Nephron (organoid): ENCODE data around the gene GDPD1.

Experiments
- H3K27ac Mint-ChIP-seq, 3 experiments: 2 replicates each; pipeline ENCODE4 v1.8.0; 2020; ENCODE audit warnings: mixed read lengths in 3 of 3, mild to moderate bottlenecking in 2 of 3, moderate library complexity in 1 of 3
- H3K27me3 Mint-ChIP-seq: 2 replicates; pipeline ENCODE4 v1.8.0; 2021; ENCODE audit warnings: low read depth, mild to moderate bottlenecking, moderate library complexity, mixed read lengths
- H3K36me3 Mint-ChIP-seq: 2 replicates; pipeline ENCODE4 v1.8.0; 2020; ENCODE audit warnings: low read depth, mixed read lengths
- H3K4me1 Mint-ChIP-seq: 2 replicates; pipeline ENCODE4 v1.8.0; 2020; ENCODE audit warnings: mixed read lengths
- H3K4me3 Mint-ChIP-seq, 3 experiments: 2 replicates each; pipeline ENCODE4 v1.8.0; 2020; ENCODE audit warnings: mild to moderate bottlenecking in 3 of 3, mixed read lengths in 3 of 3, moderate library complexity in 2 of 3
- H3K9me3 Mint-ChIP-seq: 2 replicates; pipeline ENCODE4 v1.8.0; 2020; ENCODE audit warnings: mixed read lengths
- TF ChIP-seq, protein P1 (sequence below), 3 experiments: fragments of 200-600 bp; sonication (generic); IDR thresholded peaks; one replicate each; pipeline ENCODE4 v1.5.0; 2021; ENCODE audit warnings: antibody characterized with exemption in 3 of 3; ENCODE audit not compliant: unreplicated experiment in 3 of 3

The GDPD1 gene

DNA sequence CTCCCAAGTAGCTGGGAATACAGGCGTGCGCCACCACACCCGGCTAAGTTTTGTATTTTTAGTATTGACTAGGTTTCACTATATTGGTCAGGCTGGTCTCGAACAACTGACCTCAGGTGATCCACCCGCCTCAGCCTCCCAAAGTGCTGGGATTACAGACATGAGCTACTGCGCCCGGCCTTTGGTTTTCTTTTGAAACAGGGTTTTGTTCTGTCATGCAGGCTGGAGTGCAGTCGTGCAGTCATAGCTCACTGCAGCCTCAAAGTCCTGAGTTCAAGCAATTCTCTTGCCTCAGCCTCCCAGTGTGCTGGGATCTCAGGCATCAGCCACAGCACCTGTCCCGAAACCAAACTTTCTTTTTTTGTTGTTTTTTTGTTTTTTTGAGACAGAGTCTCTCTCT lies 39.7 kb upstream of the GDPD1 start:
- Mint-ChIP-seq H3K36me3 (peaks cover 17% of the 10 kb centered on the region), H3K9me3 (no peaks in the 10 kb centered on the region), H3K27me3 (no peaks in the 10 kb centered on the region), H3K27ac (no peak overlapping the region), H3K4me3 (no peak overlapping the region), H3K4me1 (no peaks in the 10 kb centered on the region)
- TF ChIP-seq, protein P1, sequence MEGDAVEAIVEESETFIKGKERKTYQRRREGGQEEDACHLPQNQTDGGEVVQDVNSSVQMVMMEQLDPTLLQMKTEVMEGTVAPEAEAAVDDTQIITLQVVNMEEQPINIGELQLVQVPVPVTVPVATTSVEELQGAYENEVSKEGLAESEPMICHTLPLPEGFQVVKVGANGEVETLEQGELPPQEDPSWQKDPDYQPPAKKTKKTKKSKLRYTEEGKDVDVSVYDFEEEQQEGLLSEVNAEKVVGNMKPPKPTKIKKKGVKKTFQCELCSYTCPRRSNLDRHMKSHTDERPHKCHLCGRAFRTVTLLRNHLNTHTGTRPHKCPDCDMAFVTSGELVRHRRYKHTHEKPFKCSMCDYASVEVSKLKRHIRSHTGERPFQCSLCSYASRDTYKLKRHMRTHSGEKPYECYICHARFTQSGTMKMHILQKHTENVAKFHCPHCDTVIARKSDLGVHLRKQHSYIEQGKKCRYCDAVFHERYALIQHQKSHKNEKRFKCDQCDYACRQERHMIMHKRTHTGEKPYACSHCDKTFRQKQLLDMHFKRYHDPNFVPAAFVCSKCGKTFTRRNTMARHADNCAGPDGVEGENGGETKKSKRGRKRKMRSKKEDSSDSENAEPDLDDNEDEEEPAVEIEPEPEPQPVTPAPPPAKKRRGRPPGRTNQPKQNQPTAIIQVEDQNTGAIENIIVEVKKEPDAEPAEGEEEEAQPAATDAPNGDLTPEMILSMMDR (IDR thresholded peaks at IDR 0.05; ENCODE audit: unreplicated experiment in 3 of 3), result no peak

DNA sequence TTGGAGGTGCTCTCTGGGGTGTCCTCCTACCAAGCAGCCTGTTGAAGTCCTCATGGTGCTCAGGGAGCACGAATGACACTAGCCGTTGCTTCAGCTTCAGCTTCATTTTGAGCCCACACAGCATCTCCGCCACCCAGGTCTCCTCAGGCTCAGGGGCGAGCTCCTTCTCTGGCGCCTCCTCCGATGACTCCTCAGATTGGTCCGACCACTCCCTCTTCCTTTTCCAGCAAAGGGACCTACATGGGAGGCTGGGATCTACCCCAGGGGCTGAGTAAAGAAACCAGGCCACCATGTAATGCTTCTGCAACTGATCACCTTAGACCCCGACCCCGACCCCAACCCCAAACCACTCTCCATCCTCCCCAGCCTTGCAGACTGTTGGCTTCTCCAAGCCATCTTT lies 38.8 kb upstream of the GDPD1 start:
- Mint-ChIP-seq H3K27ac (no peak overlapping the region), H3K27me3 (no peaks in the 10 kb centered on the region), H3K4me3 (no peak overlapping the region), H3K9me3 (no peaks in the 10 kb centered on the region), H3K4me1 (no peaks in the 10 kb centered on the region), H3K36me3 (peaks cover 16% of the 10 kb centered on the region)
- TF ChIP-seq, protein P1 (IDR thresholded peaks at IDR 0.05; ENCODE audit: unreplicated experiment in 3 of 3), result no peak

DNA sequence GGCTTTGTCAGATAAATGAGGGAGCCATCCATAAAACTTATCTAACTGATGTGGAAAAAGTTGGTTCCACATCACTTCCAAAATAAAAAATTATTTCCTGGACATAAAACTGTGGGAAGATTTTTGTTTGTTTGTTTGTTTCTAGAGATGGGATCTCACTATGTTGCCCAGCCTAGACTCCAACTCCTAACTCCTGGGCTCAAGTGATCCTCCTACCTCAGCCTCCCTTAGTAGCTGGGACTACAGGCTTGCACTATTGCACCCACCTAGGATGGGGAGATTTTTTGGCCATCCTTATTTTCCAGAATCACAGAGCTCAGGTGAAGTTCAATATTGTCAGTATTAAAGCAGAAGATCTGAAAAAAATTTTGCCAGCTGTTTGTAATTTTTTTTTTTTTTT lies 34.3 kb upstream of the GDPD1 start:
- Mint-ChIP-seq H3K27ac (no peak overlapping the region), H3K4me1 (no peaks in the 10 kb centered on the region), H3K9me3 (no peaks in the 10 kb centered on the region), H3K4me3 (no peak overlapping the region), H3K36me3 (peaks cover 23% of the 10 kb centered on the region), H3K27me3 (no peaks in the 10 kb centered on the region)
- TF ChIP-seq, protein P1 (IDR thresholded peaks at IDR 0.05; ENCODE audit: unreplicated experiment in 3 of 3), result no peak

DNA sequence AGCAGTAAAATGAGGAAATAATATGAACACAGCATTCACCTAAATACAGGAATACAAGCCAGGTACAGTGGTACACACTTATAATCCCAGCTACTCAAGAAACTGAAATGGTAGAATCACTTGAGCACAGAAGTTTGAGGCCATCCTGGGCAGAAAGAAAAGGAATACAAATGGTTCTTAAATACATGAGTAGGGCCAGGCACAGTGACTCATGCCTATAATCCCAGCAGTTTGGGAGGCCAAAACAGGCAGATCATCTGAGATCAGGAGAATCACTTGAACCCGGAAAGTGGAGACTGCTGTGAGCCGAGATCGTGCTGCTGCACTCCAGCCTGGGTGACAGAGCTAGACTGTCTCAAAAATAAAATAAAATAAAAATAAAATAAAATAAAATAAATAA lies 33.5 kb upstream of the GDPD1 start:
- Mint-ChIP-seq H3K4me1 (no peaks in the 10 kb centered on the region), H3K27ac (no peak overlapping the region), H3K9me3 (no peaks in the 10 kb centered on the region), H3K4me3 (no peak overlapping the region), H3K27me3 (no peaks in the 10 kb centered on the region), H3K36me3 (peaks cover 29% of the 10 kb centered on the region)
- TF ChIP-seq, protein P1 (IDR thresholded peaks at IDR 0.05; ENCODE audit: unreplicated experiment in 3 of 3), result no peak

DNA sequence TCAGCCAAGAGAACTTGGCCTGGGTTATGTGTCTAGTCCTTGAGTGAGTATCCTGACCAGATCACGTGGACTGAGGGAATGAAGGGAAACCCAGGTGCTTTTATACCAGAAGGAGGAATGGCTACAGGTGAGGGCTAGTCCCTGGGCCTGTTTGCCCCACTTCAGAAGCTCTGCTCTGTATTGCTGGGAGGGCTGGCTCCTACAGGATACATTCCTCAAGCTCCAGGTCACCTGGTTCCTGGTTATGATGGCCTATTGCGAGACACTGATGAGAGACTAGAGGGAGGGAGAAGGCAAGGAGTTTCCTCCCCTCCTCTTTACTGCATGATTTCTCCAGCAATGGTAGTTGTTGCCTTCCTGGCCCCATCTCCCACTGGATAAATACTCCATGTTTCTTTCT lies 29.5 kb upstream of the GDPD1 start:
- no peaks in the 10 kb centered on the region for H3K9me3 Mint-ChIP-seq
- no peak overlapping the region for H3K27ac Mint-ChIP-seq
- H3K27me3 Mint-ChIP-seq, result no peaks in the 10 kb centered on the region
- TF ChIP-seq, protein P1 (IDR thresholded peaks at IDR 0.05; ENCODE audit: unreplicated experiment in 3 of 3), result no peak
- peaks cover 38% of the 10 kb centered on the region for H3K36me3 Mint-ChIP-seq
- H3K4me1 Mint-ChIP-seq, result no peaks in the 10 kb centered on the region
- H3K4me3 Mint-ChIP-seq, result no peak overlapping the region

DNA sequence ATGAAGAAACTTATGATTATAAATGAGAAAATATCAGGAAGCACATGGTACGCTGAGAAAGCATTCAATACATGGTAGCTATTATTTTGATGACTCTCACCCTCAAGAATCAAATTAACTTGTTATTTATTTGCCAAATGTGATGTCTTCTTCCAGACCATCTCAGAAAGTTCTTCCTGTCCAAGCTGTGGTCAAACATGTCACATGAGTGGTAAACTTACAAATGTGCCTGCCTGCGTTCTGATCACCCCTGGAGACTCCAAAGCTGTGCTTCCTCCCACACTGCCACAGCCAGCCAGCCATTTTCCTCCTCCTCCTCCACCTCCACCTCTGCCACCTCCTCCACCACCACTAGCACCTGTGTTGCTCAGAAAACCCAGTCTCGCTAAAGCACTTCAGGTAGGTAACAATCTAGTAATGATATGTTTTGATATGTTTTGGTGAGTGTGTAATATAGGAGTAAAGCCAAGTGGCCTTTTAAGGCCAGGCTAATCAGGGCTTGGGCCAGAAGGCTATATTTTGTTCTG lies 26.9 kb upstream of the GDPD1 start:
- Mint-ChIP-seq H3K9me3 (no peaks in the 10 kb centered on the region), H3K4me3 (no peak overlapping the region), H3K36me3 (peaks cover 35% of the 10 kb centered on the region), H3K27me3 (no peaks in the 10 kb centered on the region), H3K27ac (peak overlapping the region; percentile 77 to 94 (median 84)), H3K4me1 (no peaks in the 10 kb centered on the region)
- TF ChIP-seq, protein P1 (IDR thresholded peaks at IDR 0.05; ENCODE audit: unreplicated experiment in 3 of 3), result no peak
